KOPT-K1 (cell line): ENCODE results near the gene LTB4R.
"Not testable (repeated sequence)": the region's sequence is repeated elsewhere in the genome, so short reads cannot be mapped to it uniquely, and the experiment has no call there.

Experiments used
- H3K27ac ChIP-seq: fragments of 200-600 bp; sonication (generic); 2 replicates; pipeline ENCODE4 v1.5.1; 2016; ENCODE audit warnings: antibody characterized with exemption, mild to moderate bottlenecking, low read depth, low read length; ENCODE audit not compliant: poor library complexity, severe bottlenecking
- H3K36me3 ChIP-seq: fragments of 200-600 bp; sonication (generic); 2 replicates; pipeline ENCODE4 v1.5.1; 2017; ENCODE audit warnings: antibody characterized with exemption, mild to moderate bottlenecking, low read length, moderate library complexity; ENCODE audit not compliant: insufficient read depth
- H3K9me3 ChIP-seq: fragments of 200-600 bp; sonication (generic); 2 replicates; pipeline ENCODE4 v1.5.1; 2017; ENCODE audit warnings: antibody characterized with exemption, low read length, mild to moderate bottlenecking; ENCODE audit not compliant: insufficient read depth, poor library complexity, severe bottlenecking

LTB4R gene

DNA sequence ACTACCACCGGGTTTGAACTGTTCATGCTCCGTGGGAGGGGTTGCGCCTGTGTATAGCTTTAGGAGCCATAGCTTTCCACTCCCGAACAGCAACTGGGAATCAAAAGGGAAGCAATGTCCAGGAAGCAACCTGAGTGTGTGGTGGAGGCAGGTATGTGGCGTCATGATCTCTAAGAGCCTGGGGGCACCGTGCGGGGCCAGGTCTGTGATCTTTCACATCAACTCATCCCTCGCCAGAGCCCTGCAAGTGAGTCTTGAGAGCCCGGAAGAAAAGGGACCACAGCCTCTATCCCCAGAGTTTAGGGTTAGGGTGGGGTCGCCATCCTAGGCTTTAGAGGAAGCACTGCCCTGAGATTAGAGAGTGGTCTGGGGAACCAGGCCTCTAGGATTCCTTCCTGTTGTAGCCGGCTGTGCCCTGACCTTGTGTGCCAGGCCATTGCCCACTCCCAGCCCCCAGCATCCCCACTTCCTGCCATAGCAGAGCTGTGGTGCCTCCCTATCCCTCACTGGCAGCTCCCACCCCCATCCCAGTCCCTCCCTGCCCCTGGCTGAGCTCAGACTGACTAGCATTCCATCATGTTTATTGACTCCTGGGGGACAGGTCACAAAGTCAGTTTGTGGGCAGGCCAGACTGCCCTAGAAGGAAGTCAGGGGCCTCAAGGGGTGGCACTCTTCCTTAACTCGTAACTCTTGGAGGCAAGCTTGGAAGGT, 24.3 kb downstream of the LTB4R start:
- Histone ChIP-seq H3K36me3 (no peaks in the 10 kb centered on the region), H3K27ac (no peak overlapping the region), H3K9me3 (no peaks in the 10 kb centered on the region)

- no peaks in the 10 kb centered on the region for H3K9me3 ChIP-seq
- H3K27ac ChIP-seq, result no peak overlapping the region
- no peaks in the 10 kb centered on the region for H3K36me3 ChIP-seq
Observed at GRCh38 chr14:24337144-24337823, 26.0 kb downstream of the LTB4R start.

DNA sequence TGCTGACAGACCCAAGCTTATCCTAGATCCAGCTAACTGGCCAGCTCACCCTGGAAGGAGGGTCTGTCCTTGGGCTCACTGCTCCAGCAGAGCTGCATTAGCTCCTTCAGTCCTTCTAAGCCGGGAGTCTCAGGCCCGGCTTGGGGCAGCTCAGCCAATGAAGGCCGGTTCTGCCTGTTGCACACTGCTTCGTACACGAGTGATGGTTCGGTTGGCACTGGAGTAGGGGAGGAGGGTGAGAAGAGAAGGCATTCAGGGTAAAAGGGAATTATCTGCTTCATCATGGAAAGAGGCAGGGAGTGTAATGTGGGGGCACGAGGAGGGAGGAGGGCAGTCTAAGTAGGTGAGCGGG, 26.5 kb downstream of the LTB4R start:
- no peak overlapping the region for H3K27ac ChIP-seq
- H3K36me3 ChIP-seq, result no peaks in the 10 kb centered on the region
- H3K9me3 ChIP-seq, result no peaks in the 10 kb centered on the region

- Histone ChIP-seq H3K9me3 (no peaks in the 10 kb centered on the region), H3K36me3 (no peaks in the 10 kb centered on the region), H3K27ac (no peak overlapping the region)
Observed at GRCh38 chr14:24338843-24339242, 27.5 kb downstream of the LTB4R start.

GRCh38 chr14:24339284-24340151, 28.2 kb downstream of the LTB4R start, which contains the start of gene RIPK3:
RIPK3 (minus strand) TSS chr14:24339991; CDS start chr14:24339826, 165 bp downstream.
- H3K9me3 ChIP-seq, result no peaks in the 10 kb centered on the region
- no peak within 1 kb of the TSS for H3K27ac ChIP-seq
- no peaks in the 10 kb centered on the region for H3K36me3 ChIP-seq

DNA sequence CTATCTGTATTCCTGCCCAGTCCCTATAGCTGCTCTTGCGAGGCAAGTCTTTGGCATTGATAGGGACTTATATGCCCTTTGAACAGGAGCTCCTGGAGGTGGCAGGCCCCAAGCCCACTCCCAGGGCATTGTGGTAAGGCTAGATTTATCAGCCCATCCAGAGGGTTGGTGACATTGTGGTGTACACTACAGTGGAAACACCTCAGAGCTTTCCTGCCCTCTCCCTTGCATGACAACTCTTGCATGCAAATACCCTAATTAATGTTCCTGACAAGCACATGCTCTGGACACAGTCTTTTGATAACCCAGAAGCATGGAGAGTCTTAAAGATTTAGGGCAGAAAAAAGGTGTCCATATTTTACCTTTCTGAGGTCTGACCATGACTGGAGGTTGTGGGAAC, 29.3 kb downstream of the LTB4R start:
- Histone ChIP-seq H3K9me3 (no peaks in the 10 kb centered on the region), H3K27ac (no peak overlapping the region), H3K36me3 (no peaks in the 10 kb centered on the region)

DNA sequence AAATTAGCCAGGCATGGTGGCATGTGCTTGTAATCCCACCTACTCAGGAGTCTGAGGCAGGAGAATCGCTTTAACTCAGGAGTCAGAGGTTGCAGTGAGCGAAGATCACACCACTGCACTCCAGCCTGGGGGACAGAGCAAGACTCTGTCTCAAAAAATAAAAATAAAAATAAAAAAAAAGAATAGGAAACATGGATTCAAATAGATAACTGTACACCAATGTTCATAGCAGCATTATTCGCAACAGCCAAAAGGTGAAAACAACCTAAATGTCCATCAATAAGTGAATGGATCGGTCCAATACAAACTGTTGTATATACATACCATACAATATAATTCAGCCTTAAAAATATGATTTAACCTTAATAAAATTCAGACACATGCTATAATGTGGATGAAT, 31.6 kb downstream of the LTB4R start:
- Histone ChIP-seq H3K36me3 (no peaks in the 10 kb centered on the region), H3K9me3 (no peaks in the 10 kb centered on the region), H3K27ac (no peak overlapping the region)

- Histone ChIP-seq H3K27ac (no peak overlapping the region), H3K9me3 (no peaks in the 10 kb centered on the region), H3K36me3 (no peaks in the 10 kb centered on the region)
Observed at GRCh38 chr14:24343795-24344660, 32.7 kb downstream of the LTB4R start.

GRCh38 chr14:24347134-24347533, 35.8 kb downstream of the LTB4R start:
- H3K36me3 ChIP-seq, result no peaks in the 10 kb centered on the region
- H3K27ac ChIP-seq, result no peak overlapping the region
- H3K9me3 ChIP-seq, result no peaks in the 10 kb centered on the region

GRCh38 chr14:24348186-24348585, 36.9 kb downstream of the LTB4R start:
- no peak overlapping the region for H3K27ac ChIP-seq
- H3K36me3 ChIP-seq, result no peaks in the 10 kb centered on the region
- H3K9me3 ChIP-seq, result no peaks in the 10 kb centered on the region

DNA sequence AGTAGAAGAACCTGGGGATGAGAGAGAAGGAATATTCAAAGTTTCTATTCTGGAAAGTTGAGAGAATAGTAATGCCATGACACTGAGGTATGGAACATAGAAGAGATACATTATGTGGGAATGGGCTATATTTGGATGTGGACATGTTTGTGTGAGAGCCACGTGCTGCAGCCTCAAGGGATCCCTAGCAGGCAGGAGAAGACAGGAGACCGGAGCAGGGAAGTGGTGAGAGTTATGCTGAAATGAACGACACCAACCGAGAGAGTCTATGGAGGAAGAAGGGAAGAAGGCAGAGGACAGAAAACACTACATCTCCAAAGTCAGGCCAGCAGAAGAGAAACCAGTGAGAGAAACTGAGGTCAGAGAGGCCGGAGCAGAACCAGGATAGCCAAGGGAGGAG, 38.4 kb downstream of the LTB4R start:
- Histone ChIP-seq H3K9me3 (no peaks in the 10 kb centered on the region), H3K27ac (no peak overlapping the region), H3K36me3 (no peaks in the 10 kb centered on the region)

DNA sequence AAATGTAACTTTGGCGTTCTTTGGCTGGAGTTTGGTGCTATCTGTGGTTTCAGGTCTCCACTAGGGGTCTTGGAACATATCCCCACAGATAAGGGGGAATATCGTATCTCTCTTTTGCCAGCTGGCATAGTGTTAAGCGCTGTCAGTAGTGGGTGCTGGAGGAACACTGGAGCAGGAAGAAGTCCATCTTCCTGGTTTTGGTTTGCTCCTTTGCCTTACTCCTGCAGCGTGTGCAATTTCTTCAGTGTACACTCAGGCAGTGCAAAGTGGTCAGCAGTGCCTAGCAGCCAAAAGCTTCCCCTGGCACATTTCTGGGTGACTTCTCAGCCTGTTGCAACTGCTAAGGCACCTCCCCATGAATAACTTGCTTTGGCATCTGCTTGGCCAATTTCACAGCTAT, 40.2 kb downstream of the LTB4R start:
- no peaks in the 10 kb centered on the region for H3K36me3 ChIP-seq
- no peak overlapping the region for H3K27ac ChIP-seq
- no peaks in the 10 kb centered on the region for H3K9me3 ChIP-seq

- Histone ChIP-seq H3K27ac (no peak overlapping the region), H3K36me3 (no peaks in the 10 kb centered on the region), H3K9me3 (no peaks in the 10 kb centered on the region)
Observed at GRCh38 chr14:24353559-24354481, 42.5 kb downstream of the LTB4R start.

DNA sequence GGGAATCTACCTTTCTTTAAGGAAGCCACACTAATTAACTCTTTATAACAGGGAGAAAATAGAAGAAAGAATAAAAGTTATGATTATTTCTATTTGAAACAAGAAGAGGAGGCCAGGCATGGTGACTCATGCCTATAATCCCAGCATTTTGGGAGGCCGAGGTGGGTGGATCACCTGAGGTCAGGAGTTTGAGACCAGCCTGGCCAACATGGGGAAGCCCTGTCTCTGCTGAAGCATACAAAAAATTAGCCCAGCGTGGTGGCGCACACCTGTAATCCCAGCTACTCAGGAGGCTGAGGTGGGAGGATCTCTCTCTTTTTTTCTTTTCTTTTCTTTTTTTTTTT, 43.2 kb downstream of the LTB4R start:
- not testable (repeated sequence) for H3K9me3 ChIP-seq, H3K27ac ChIP-seq, H3K36me3 ChIP-seq
